ENCODE data around the gene RPLP1. TPM values are rescaled to one million over a fixed set of nuclear protein-coding genes. Genes with fewer than 3 reads are reported as not detected.

The RPLP1 gene
- total and polyA plus RNA-seq, 2 of the 8 experiments (the other 6 are each of a cell fraction or from before 2014, with no cell fraction given): 2,089 to 4,387 TPM

GRCh38 chr15:69469467-69470201 is 17.0 kb downstream of the RPLP1 start:
- no peak overlapping the region for H3K9ac ChIP-seq (replicated peaks in 1 of 4; ENCODE audit: extremely low read depth in 1 of 4, low read depth in 3 of 4, low read length in 3 of 4)
- H3K23me2 ChIP-seq (ENCODE audit: low read depth, low read length): no peaks in the 10 kb centered on the region
- H2BK12ac ChIP-seq (ENCODE audit: low read depth, low read length): no peak overlapping the region
- H3K14ac ChIP-seq (ENCODE audit: insufficient read length): no peak overlapping the region
- no peak overlapping the region for H3K56ac ChIP-seq (replicated peaks; ENCODE audit: insufficient read length, low read depth, low read length)
- no peak overlapping the region for H2AK5ac ChIP-seq (ENCODE audit: low read depth, low read length)
- H3K79me2 ChIP-seq (ENCODE audit: control insufficient read depth in 1 of 2, insufficient read depth in 2 of 2, low read length in 2 of 2): no peaks in the 10 kb centered on the region
- WGBS, 2 experiments (ENCODE audit: extremely low coverage in 1 of 2, insufficient coverage in 1 of 2, insufficient read length in 1 of 2, insufficient replicate concordance in 2 of 2, low coverage in 1 of 2, low lambda C conversion rate in 2 of 2, missing lambda C conversion rate in 1 of 2): 88% methylated on average over 8 of the region's 8 CpGs; no CpG with 5 or more reads in 1 of the 2 experiments
- no peak overlapping the region for H3K4me3 ChIP-seq (ENCODE audit: extremely low read depth in 1 of 4, insufficient read depth in 2 of 4, low read depth in 3 of 4, low read length in 4 of 4)
- no peak overlapping the region for H3K4me2 ChIP-seq (ENCODE audit: insufficient read depth in 1 of 2, low read depth in 2 of 2, low read length in 2 of 2)
- no peak for FAIRE-seq
- POLR2A ChIA-PET (ENCODE audit: partially characterized antibody): interaction anchor here (13.9 kb wide), 1 partner anchor 16 kb away, joined by 207 read pairs; the partner anchor contains the start of gene RPLP1
- H3K23ac ChIP-seq (ENCODE audit: insufficient read length): no peak overlapping the region
- H4K8ac ChIP-seq (ENCODE audit: extremely low read depth, insufficient read depth, low read length): peak overlapping the region; percentile 48; the same call in 1 of the 2 replicates
- no peak overlapping the region for H4K91ac ChIP-seq (replicated peaks; ENCODE audit: insufficient read length, low read length)
- H3K27me3 ChIP-seq (replicated peaks in 1 of 4; ENCODE audit: control insufficient read depth in 3 of 4, extremely low read depth in 1 of 4, insufficient read depth in 3 of 4, low read length in 3 of 4): no peaks in the 10 kb centered on the region
- H3K36me3 ChIP-seq (ENCODE audit: control insufficient read depth in 2 of 4, insufficient read depth in 4 of 4, low read length in 3 of 4): no peaks in the 10 kb centered on the region
- no peaks in the 10 kb centered on the region for H3K79me1 ChIP-seq (ENCODE audit: low read depth, low read length)
- H3K4me1 ChIP-seq (replicated peaks in 1 of 4; ENCODE audit: control insufficient read depth in 3 of 4, insufficient read depth in 4 of 4, low read length in 3 of 4): no peaks in the 10 kb centered on the region
- no peaks in the 10 kb centered on the region for H3K9me3 ChIP-seq (ENCODE audit: insufficient read depth in 2 of 2, low read depth in 1 of 2, low read length in 1 of 2)
- no peaks in the 10 kb centered on the region for H4K20me1 ChIP-seq (replicated peaks in 1 of 2; ENCODE audit: control insufficient read depth in 1 of 2, insufficient read depth in 2 of 2, low read length in 2 of 2)
- no peak for DNase-seq (ENCODE audit: low read depth in 1 of 2, low spot score in 2 of 2)
- H2BK15ac ChIP-seq (ENCODE audit: low read length): no peak overlapping the region
- H2BK5ac ChIP-seq (ENCODE audit: low read depth, low read length): no peak overlapping the region
- H2BK120ac ChIP-seq (replicated peaks; ENCODE audit: low read depth, low read length): no peak overlapping the region
- CTCF ChIA-PET (ENCODE audit: partially characterized antibody): interaction anchor here (1.1 to 8.2 kb wide), 2 partner anchors 7 to 434 kb away, joined by 3 to 70 read pairs; no protein-coding TSS in a partner anchor
- H4K5ac ChIP-seq (ENCODE audit: insufficient read length, low read depth, low read length): no peak overlapping the region
- H2AFZ ChIP-seq (ENCODE audit: low read length): no peak overlapping the region
- no peak overlapping the region for H3K4ac ChIP-seq (replicated peaks; ENCODE audit: insufficient read length, low read depth, low read length)
- no peak overlapping the region for H2BK20ac ChIP-seq (ENCODE audit: low read length)
- no peak overlapping the region for H3K18ac ChIP-seq (ENCODE audit: extremely low read depth, low read length)
- H3K27ac ChIP-seq (ENCODE audit: low read depth, low read length): no peak overlapping the region
- no peak for TF ChIP-seq GTF2F1 (IDR thresholded peaks at IDR 0.05; ENCODE audit: borderline replicate concordance, low read depth, low read length)
- no peak for TF ChIP-seq SP1 (IDR thresholded peaks at IDR 0.05; ENCODE audit: low read depth, low read length)
- no peak for TF ChIP-seq EZH2 (IDR thresholded peaks at IDR 0.05; ENCODE audit: low read depth, low read length, severe bottlenecking)
- TF ChIP-seq CTBP2 (IDR thresholded peaks at IDR 0.05; ENCODE audit: borderline replicate concordance, insufficient read depth, insufficient read length, low read length): no peak
- no peak for TF ChIP-seq TEAD4 (IDR thresholded peaks at IDR 0.05; ENCODE audit: low read depth, low read length)
- no peak for TF ChIP-seq SRF (IDR thresholded peaks at IDR 0.05; ENCODE audit: low read depth, low read length)
- TF ChIP-seq JUND (IDR thresholded peaks at IDR 0.05; ENCODE audit: low read length): no peak
- TF ChIP-seq, protein P1, sequence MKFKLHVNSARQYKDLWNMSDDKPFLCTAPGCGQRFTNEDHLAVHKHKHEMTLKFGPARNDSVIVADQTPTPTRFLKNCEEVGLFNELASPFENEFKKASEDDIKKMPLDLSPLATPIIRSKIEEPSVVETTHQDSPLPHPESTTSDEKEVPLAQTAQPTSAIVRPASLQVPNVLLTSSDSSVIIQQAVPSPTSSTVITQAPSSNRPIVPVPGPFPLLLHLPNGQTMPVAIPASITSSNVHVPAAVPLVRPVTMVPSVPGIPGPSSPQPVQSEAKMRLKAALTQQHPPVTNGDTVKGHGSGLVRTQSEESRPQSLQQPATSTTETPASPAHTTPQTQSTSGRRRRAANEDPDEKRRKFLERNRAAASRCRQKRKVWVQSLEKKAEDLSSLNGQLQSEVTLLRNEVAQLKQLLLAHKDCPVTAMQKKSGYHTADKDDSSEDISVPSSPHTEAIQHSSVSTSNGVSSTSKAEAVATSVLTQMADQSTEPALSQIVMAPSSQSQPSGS (IDR thresholded peaks at IDR 0.05; ENCODE audit: low read length): no peak
- TF ChIP-seq MAFK (IDR thresholded peaks at IDR 0.05; ENCODE audit: low read depth, low read length): no peak
- TF ChIP-seq ZNF274 (IDR thresholded peaks at IDR 0.05; ENCODE audit: borderline replicate concordance, extremely low read depth, low read length): no peak

All from H1 (cell line).